ENCODE measurements around the gene RNF115.
"Not testable (repeated sequence)": the region's sequence is repeated elsewhere in the genome, so short reads cannot be mapped to it uniquely, and the experiment has no call there.

RNF115 gene

DNA sequence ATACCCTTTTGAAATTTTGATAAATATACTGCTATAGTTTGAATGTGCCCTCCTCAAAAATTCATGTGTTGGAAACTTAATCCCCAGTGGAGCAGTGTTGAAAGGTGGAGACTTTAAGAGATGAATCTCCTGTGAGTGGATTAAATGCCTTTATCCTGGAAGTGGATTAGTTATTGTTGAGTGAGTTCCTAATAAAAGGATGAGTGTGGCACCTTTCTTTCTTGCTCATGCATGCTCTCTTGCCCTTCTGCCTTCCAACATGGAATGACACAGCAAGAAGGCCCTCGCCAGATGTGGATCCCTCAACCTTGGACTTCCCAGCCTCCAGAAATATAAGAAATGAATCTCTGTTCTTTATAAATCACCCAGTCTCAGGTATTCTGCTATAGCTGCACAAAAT, 52.8 kb downstream of the RNF115 start:
- H3K4me1 Mint-ChIP-seq (ENCODE audit: low read depth), result peaks cover 30% of the 10 kb centered on the region
- no peaks in the 10 kb centered on the region for H3K9me3 Mint-ChIP-seq
- H3K4me3 Mint-ChIP-seq, result no peak overlapping the region
- peaks cover 38% of the 10 kb centered on the region for H3K36me3 Mint-ChIP-seq (ENCODE audit: low read depth)
- no peaks in the 10 kb centered on the region for H3K27me3 Mint-ChIP-seq
- H3K27ac Mint-ChIP-seq, result no peak overlapping the region

- not testable (repeated sequence) for H3K27me3 Mint-ChIP-seq, H3K27ac Mint-ChIP-seq
- H3K36me3 Mint-ChIP-seq (ENCODE audit: low read depth), result peaks cover 41% of the 10 kb centered on the region
Measured at GRCh38 chr1:145768004-145768403, 55.9 kb downstream of the RNF115 start.

DNA sequence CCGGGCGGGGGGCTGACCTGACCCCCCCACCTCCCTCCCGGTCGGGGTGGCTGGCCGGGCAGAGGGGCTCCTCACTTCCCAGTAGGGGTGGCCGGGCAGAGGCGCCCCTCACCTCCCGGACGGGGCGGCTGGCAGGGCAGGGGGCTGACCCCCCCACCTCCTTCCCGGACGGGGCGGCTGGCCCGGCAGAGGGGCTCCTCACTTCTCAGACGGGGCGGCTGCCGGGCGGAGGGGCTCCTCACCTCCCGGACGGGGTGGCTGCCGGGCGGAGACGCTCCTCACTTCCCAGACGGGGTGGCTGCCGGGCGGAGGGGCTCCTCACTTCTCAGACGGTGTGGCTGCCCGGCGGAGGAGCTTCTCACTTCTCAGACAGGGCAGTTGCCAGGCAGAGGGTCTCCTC, 57.0 kb downstream of the RNF115 start:
- not testable (repeated sequence) for H3K27ac Mint-ChIP-seq; H3K4me3 Mint-ChIP-seq; H3K4me1 Mint-ChIP-seq (ENCODE audit: low read depth); H3K27me3 Mint-ChIP-seq; H3K9me3 Mint-ChIP-seq
- H3K36me3 Mint-ChIP-seq (ENCODE audit: low read depth), result peaks cover 41% of the 10 kb centered on the region

More at GRCh38 chr1:145768004-145768403, 55.9 kb downstream of the RNF115 start:
- peaks cover 15% of the 10 kb centered on the region for H3K4me1 Mint-ChIP-seq (ENCODE audit: low read depth)
- not testable (repeated sequence) for H3K4me3 Mint-ChIP-seq, H3K9me3 Mint-ChIP-seq

DNA sequence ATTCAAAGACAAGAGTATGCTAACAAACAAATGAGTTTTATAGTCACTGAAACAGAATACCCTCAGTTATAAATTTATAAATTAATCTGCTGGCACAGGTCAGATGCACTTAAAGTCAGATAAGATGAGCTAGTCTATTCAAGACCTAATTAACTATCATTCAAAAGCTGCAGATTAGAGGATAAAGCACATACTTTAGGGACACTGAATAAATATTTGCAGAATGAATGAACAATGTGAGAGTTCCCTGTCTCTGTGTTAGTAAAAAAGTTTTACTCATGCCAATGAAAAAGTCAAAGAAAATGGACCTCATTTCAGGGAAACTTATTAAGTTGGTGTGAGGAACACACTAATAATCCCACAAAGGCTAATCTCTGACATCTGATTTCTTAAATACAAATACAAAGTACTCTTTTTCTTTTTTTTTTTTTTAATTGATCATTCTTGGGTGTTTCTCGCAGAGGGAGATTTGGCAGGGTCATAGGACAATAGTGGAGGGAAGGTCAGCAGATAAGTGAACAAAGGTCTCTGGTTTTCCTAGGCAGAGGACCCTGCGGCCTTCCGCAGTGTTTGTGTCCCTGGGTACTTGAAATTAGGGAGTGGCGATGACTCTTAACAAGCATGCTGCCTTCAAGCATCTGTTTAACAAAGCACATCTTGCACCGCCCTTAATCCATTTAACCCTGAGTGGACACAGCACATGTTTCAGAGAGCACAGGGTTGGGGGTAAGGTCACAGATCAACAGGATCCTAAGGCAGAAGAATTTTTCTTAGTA, 58.1 kb downstream of the RNF115 start:
- H3K27me3 Mint-ChIP-seq, result not testable (repeated sequence)

DNA sequence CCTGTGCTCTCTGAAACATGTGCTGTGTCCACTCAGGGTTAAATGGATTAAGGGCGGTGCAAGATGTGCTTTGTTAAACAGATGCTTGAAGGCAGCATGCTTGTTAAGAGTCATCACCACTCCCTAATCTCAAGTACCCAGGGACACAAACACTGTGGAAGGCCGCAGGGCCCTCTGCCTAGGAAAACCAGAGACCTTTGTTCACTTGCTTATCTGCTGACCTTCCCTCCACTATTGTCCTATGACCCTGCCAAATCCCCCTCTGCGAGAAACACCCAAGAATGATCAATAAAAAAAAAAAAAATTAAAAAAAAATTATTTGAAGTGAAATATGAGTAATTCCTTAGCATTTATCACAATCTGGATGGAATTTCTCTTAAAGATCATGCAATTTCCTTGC, 58.8 kb downstream of the RNF115 start:
- not testable (repeated sequence) for H3K27me3 Mint-ChIP-seq, H3K9me3 Mint-ChIP-seq, H3K4me3 Mint-ChIP-seq, H3K27ac Mint-ChIP-seq
- Mint-ChIP-seq H3K36me3 (ENCODE audit: low read depth) (peaks cover 45% of the 10 kb centered on the region), H3K4me1 (ENCODE audit: low read depth) (peaks cover 10% of the 10 kb centered on the region)

More for the DNA sequence above, 58.1 kb downstream of the RNF115 start:
- H3K36me3 Mint-ChIP-seq (ENCODE audit: low read depth), result peaks cover 41% of the 10 kb centered on the region
- H3K4me3 Mint-ChIP-seq; H3K27ac Mint-ChIP-seq; H3K9me3 Mint-ChIP-seq; H3K4me1 Mint-ChIP-seq (ENCODE audit: low read depth): not testable (repeated sequence)

- H3K9me3 Mint-ChIP-seq, H3K27me3 Mint-ChIP-seq, H3K4me3 Mint-ChIP-seq, H3K27ac Mint-ChIP-seq: not testable (repeated sequence)
- H3K4me1 Mint-ChIP-seq (ENCODE audit: low read depth), result peaks cover 10% of the 10 kb centered on the region
- H3K36me3 Mint-ChIP-seq (ENCODE audit: low read depth), result peaks cover 51% of the 10 kb centered on the region
Measured at GRCh38 chr1:145764231-145764940, 59.5 kb downstream of the RNF115 start.

GRCh38 chr1:145762001-145762400, 61.9 kb downstream of the RNF115 start:
- not testable (repeated sequence) for H3K4me3 Mint-ChIP-seq, H3K9me3 Mint-ChIP-seq, H3K27ac Mint-ChIP-seq, H3K27me3 Mint-ChIP-seq
- H3K36me3 Mint-ChIP-seq (ENCODE audit: low read depth), result peaks cover 61% of the 10 kb centered on the region
- H3K4me1 Mint-ChIP-seq (ENCODE audit: low read depth), result peaks cover 19% of the 10 kb centered on the region

DNA sequence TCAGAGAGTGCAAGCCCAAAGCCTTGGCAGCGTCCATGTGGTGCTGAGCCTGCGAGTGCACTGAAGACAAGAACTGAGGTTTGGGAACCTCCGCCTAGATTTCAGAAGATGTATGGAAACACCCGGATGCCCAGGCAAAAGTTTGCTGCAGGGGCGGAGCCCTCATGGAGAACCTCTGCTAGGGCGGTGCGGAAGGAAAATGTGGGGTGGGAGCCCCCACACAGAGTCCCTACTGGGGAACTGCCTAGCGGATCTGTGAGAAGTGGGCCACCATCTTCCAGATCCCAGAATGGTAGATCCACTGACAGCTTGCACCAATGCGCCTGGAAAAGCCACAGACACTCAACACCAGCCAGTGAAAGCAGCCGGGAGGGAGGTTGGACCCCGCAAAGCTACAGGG, 62.4 kb downstream of the RNF115 start:
- H3K9me3 Mint-ChIP-seq, H3K27me3 Mint-ChIP-seq, H3K4me3 Mint-ChIP-seq, H3K27ac Mint-ChIP-seq: not testable (repeated sequence)
- Mint-ChIP-seq H3K4me1 (ENCODE audit: low read depth) (peaks cover 19% of the 10 kb centered on the region), H3K36me3 (ENCODE audit: low read depth) (peaks cover 63% of the 10 kb centered on the region)

- H3K36me3 Mint-ChIP-seq (ENCODE audit: low read depth), result peaks cover 68% of the 10 kb centered on the region
- not testable (repeated sequence) for H3K27me3 Mint-ChIP-seq
- H3K27ac Mint-ChIP-seq, result peak overlapping the region; percentile 29
Measured at GRCh38 chr1:145760395-145760949, 63.4 kb downstream of the RNF115 start.

GRCh38 chr1:145759721-145760120, 64.2 kb downstream of the RNF115 start:
- no peak overlapping the region for H3K4me3 Mint-ChIP-seq
- peaks cover 19% of the 10 kb centered on the region for H3K4me1 Mint-ChIP-seq (ENCODE audit: low read depth)
- peaks cover 68% of the 10 kb centered on the region for H3K36me3 Mint-ChIP-seq (ENCODE audit: low read depth)
- H3K9me3 Mint-ChIP-seq, result peaks cover 5% of the 10 kb centered on the region
- H3K27me3 Mint-ChIP-seq, result no peaks in the 10 kb centered on the region
- no peak overlapping the region for H3K27ac Mint-ChIP-seq

More at GRCh38 chr1:145760395-145760949, 63.4 kb downstream of the RNF115 start:
- not testable (repeated sequence) for H3K4me3 Mint-ChIP-seq, H3K9me3 Mint-ChIP-seq
- peaks cover 19% of the 10 kb centered on the region for H3K4me1 Mint-ChIP-seq (ENCODE audit: low read depth)

GRCh38 chr1:145758575-145758974, 65.3 kb downstream of the RNF115 start:
- Mint-ChIP-seq H3K36me3 (ENCODE audit: low read depth) (peaks cover 65% of the 10 kb centered on the region), H3K4me1 (ENCODE audit: low read depth) (peaks cover 19% of the 10 kb centered on the region), H3K27ac (no peak overlapping the region), H3K9me3 (peaks cover 5% of the 10 kb centered on the region), H3K27me3 (no peaks in the 10 kb centered on the region), H3K4me3 (no peak overlapping the region)

GRCh38 chr1:145758116-145758515, 65.8 kb downstream of the RNF115 start:
- Mint-ChIP-seq H3K9me3 (peaks cover 5% of the 10 kb centered on the region), H3K4me1 (ENCODE audit: low read depth) (peaks cover 19% of the 10 kb centered on the region), H3K27me3 (no peaks in the 10 kb centered on the region), H3K4me3 (no peak overlapping the region), H3K27ac (no peak overlapping the region), H3K36me3 (ENCODE audit: low read depth) (peaks cover 68% of the 10 kb centered on the region)

DNA sequence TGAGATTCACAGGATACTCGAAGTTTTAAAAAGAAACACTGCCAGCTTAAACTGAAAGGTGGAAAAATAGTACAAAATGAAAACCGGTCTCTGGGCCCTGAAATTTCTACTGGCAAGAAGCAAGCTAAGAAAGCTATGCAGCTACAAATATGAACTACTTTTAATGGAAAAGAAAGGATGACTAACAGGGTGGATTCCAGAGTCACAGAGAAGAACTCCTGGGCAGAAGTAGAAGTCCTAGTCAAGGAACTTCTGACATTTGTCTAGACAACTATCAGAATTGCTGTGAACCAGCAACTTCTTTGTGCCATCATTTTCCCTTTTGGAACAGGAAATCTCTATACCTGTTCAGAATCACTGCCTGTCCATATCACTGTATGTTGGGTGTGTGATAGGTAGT, 66.5 kb downstream of the RNF115 start:
- peaks cover 66% of the 10 kb centered on the region for H3K36me3 Mint-ChIP-seq (ENCODE audit: low read depth)
- no peaks in the 10 kb centered on the region for H3K27me3 Mint-ChIP-seq
- peaks cover 5% of the 10 kb centered on the region for H3K9me3 Mint-ChIP-seq
- no peak overlapping the region for H3K27ac Mint-ChIP-seq
- H3K4me3 Mint-ChIP-seq, result no peak overlapping the region
- peaks cover 19% of the 10 kb centered on the region for H3K4me1 Mint-ChIP-seq (ENCODE audit: low read depth)

- Mint-ChIP-seq H3K27ac (no peak overlapping the region), H3K4me1 (ENCODE audit: low read depth) (peaks cover 15% of the 10 kb centered on the region), H3K36me3 (ENCODE audit: low read depth) (peaks cover 58% of the 10 kb centered on the region), H3K4me3 (no peak overlapping the region), H3K27me3 (no peaks in the 10 kb centered on the region), H3K9me3 (no peaks in the 10 kb centered on the region)
Measured at GRCh38 chr1:145751491-145752037, 72.3 kb downstream of the RNF115 start.

GRCh38 chr1:145750426-145750825, 73.5 kb downstream of the RNF115 start:
- H3K27me3 Mint-ChIP-seq, result no peaks in the 10 kb centered on the region
- H3K27ac Mint-ChIP-seq, result no peak overlapping the region
- peaks cover 15% of the 10 kb centered on the region for H3K4me1 Mint-ChIP-seq (ENCODE audit: low read depth)
- H3K4me3 Mint-ChIP-seq, result no peak overlapping the region
- H3K36me3 Mint-ChIP-seq (ENCODE audit: low read depth), result peaks cover 53% of the 10 kb centered on the region
- no peaks in the 10 kb centered on the region for H3K9me3 Mint-ChIP-seq
